Measurements from ENCODE around the gene MEF2C. TPM values are rescaled to one million over a fixed set of nuclear protein-coding genes. Genes with fewer than 3 reads are reported as not detected.

The MEF2C gene
- total and polyA plus RNA-seq, 4 donors: 2.8 to 15.9 (median 10.1) TPM

DNA sequence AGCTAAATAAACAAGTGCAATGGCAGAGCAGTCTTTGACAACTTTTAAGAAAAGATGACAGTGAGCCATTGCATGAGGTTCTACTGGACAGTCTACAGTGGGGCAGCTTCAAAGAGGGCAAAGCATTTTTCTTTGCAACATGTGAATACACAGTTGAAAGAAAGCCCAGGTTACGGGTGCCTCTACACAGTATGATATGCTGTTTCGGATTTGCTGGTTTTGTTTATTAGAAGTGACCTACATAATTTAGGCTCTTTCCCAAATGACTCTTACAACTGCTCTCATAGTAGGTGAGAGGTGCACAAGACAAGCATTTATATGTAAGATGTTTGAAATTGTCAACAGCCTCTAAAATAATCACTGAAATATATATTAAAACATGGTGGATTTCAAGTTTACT, 62.4 kb downstream of the MEF2C start:
- Histone ChIP-seq H3K4me1 (ENCODE audit: control insufficient read depth in 4 of 4, insufficient read depth in 4 of 4, low read length in 3 of 4) (peaks cover 0 to 6% (median 4%) of the 10 kb centered on the region in 4 donors), H3K36me3 (ENCODE audit: control insufficient read depth in 4 of 4, insufficient read depth in 3 of 4, low read depth in 1 of 4, low read length in 3 of 4) (no peaks in the 10 kb centered on the region), H3K27me3 (ENCODE audit: control insufficient read depth in 4 of 4, insufficient read depth in 4 of 4, low read length in 3 of 4) (no peaks in the 10 kb centered on the region), H3K9ac (ENCODE audit: low read depth in 1 of 2, low read length in 2 of 2) (no peak overlapping the region), H3K27ac (ENCODE audit: low read depth in 1 of 2, low read length in 2 of 2) (no peak overlapping the region), H3K9me3 (ENCODE audit: control insufficient read depth in 4 of 4, low read length in 3 of 4) (no peaks in the 10 kb centered on the region), H3K4me3 (ENCODE audit: low read depth in 1 of 3, low read length in 3 of 3) (no peak overlapping the region)
- 92% methylated on average over 2 of the region's 2 CpGs for WGBS
- no peak for DNase-seq (ENCODE audit: low spot score)
- TF ChIP-seq MAX (IDR thresholded peaks at IDR 0.05) (no peak), FOXA1 (IDR thresholded peaks at IDR 0.05) (no peak), REST (IDR thresholded peaks at IDR 0.05) (no peak), HNF4A (conservative IDR thresholded peaks at IDR 0.05) (no peak), FOXA2 (IDR thresholded peaks at IDR 0.05) (no peak), TAF1 (conservative IDR thresholded peaks at IDR 0.05) (no peak), GABPA (IDR thresholded peaks at IDR 0.05 in 1 of 2, conservative IDR thresholded peaks at IDR 0.05 in 1 of 2) (no peak), YY1 (IDR thresholded peaks at IDR 0.05) (no peak)

DNA sequence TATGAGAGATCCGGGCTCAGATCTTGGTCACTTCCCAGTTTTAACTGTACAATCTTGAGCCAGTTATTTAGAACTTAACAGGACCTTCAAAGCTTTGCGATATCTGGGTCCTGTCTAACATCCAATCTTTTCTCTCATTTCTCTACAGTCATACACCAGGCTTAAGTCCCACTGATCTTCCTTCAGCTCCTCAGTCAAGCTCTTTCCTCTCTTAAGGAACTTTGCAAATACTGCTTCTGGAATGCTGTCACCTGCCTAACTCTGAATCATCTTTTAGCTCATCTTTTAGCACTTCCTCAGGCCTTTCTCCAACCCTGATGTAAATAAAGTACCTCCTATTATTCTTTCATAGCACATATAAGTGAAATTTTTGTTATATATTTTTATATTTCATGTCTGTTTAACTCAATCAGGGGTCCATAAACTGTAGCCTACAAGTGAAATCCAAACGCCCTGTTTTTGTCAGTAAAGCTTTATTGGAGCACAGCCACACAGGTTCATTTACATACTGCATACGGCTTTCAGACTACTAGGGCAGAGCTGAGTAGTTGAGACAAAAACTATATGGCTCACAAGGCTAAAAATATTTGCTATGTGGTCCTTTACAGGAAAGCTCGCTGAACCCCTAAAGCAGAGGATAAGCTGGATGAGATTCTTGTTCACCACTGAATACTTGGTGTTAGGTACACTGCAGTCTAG, 63.5 kb downstream of the MEF2C start:
- no peak overlapping the region for H3K9ac ChIP-seq (ENCODE audit: low read depth in 1 of 2, low read length in 2 of 2)
- 83% methylated on average over 5 of the region's 5 CpGs for WGBS
- H3K27me3 ChIP-seq (ENCODE audit: control insufficient read depth in 4 of 4, insufficient read depth in 4 of 4, low read length in 3 of 4): no peaks in the 10 kb centered on the region
- H3K4me1 ChIP-seq (ENCODE audit: control insufficient read depth in 4 of 4, insufficient read depth in 4 of 4, low read length in 3 of 4): peaks cover 0 to 3% (median 0%) of the 10 kb centered on the region in 4 donors
- no peaks in the 10 kb centered on the region for H3K9me3 ChIP-seq (ENCODE audit: control insufficient read depth in 4 of 4, low read length in 3 of 4)
- TF ChIP-seq, protein P1, sequence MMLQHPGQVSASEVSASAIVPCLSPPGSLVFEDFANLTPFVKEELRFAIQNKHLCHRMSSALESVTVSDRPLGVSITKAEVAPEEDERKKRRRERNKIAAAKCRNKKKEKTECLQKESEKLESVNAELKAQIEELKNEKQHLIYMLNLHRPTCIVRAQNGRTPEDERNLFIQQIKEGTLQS (IDR thresholded peaks at IDR 0.05): no peak
- no peak for TF ChIP-seq SP1 (IDR thresholded peaks at IDR 0.05)
- no peak for DNase-seq (ENCODE audit: low spot score)
- H3K36me3 ChIP-seq (ENCODE audit: control insufficient read depth in 4 of 4, insufficient read depth in 3 of 4, low read depth in 1 of 4, low read length in 3 of 4): no peaks in the 10 kb centered on the region
- no peak overlapping the region for H3K4me3 ChIP-seq (ENCODE audit: low read depth in 1 of 3, low read length in 3 of 3)
- no peak overlapping the region for H3K27ac ChIP-seq (ENCODE audit: low read depth in 1 of 2, low read length in 2 of 2)

GRCh38 chr5:88818296-88818695, 64.7 kb downstream of the MEF2C start:
- no peaks in the 10 kb centered on the region for H3K27me3 ChIP-seq (ENCODE audit: control insufficient read depth in 4 of 4, insufficient read depth in 4 of 4, low read length in 3 of 4)
- DNase-seq (ENCODE audit: low spot score): no peak
- no peaks in the 10 kb centered on the region for H3K4me1 ChIP-seq (ENCODE audit: control insufficient read depth in 4 of 4, insufficient read depth in 4 of 4, low read length in 3 of 4)
- WGBS: 67% methylated on average over 4 of the region's 4 CpGs
- H3K4me3 ChIP-seq (ENCODE audit: low read depth in 1 of 3, low read length in 3 of 3): no peak overlapping the region
- no peaks in the 10 kb centered on the region for H3K9me3 ChIP-seq (ENCODE audit: control insufficient read depth in 4 of 4, low read length in 3 of 4)
- TF ChIP-seq FOXA2 (IDR thresholded peaks at IDR 0.05): no peak
- TF ChIP-seq SP1 (IDR thresholded peaks at IDR 0.05): no peak
- no peak for TF ChIP-seq TAF1 (conservative IDR thresholded peaks at IDR 0.05)
- no peak for TF ChIP-seq GABPA (IDR thresholded peaks at IDR 0.05 in 1 of 2, conservative IDR thresholded peaks at IDR 0.05 in 1 of 2)
- no peak for TF ChIP-seq MAX (IDR thresholded peaks at IDR 0.05)
- no peak for TF ChIP-seq HNF4G (IDR thresholded peaks at IDR 0.05)
- TF ChIP-seq FOXA1 (IDR thresholded peaks at IDR 0.05): no peak
- no peak for TF ChIP-seq RXRA (IDR thresholded peaks at IDR 0.05)
- no peak for TF ChIP-seq REST (IDR thresholded peaks at IDR 0.05)
- TF ChIP-seq NR2F2 (IDR thresholded peaks at IDR 0.05): no peak
- TF ChIP-seq JUND (IDR thresholded peaks at IDR 0.05): no peak
- TF ChIP-seq RAD21 (IDR thresholded peaks at IDR 0.05): no peak
- TF ChIP-seq CTCF (IDR thresholded peaks at IDR 0.05; ENCODE audit: low read depth, low read length, missing input control): no peak
- TF ChIP-seq, protein P1 (IDR thresholded peaks at IDR 0.05): no peak
- no peak for TF ChIP-seq YY1 (IDR thresholded peaks at IDR 0.05)
- no peak for TF ChIP-seq EGR1 (IDR thresholded peaks at IDR 0.05; ENCODE audit: low read depth in 2 of 2)
- H3K36me3 ChIP-seq (ENCODE audit: control insufficient read depth in 4 of 4, insufficient read depth in 3 of 4, low read depth in 1 of 4, low read length in 3 of 4): no peaks in the 10 kb centered on the region
- H3K27ac ChIP-seq (ENCODE audit: low read depth in 1 of 2, low read length in 2 of 2): no peak overlapping the region
- H3K9ac ChIP-seq (ENCODE audit: low read depth in 1 of 2, low read length in 2 of 2): no peak overlapping the region
